RWPE1 (cell line): ENCODE data around the gene ADGRG1.

Experiments
- CTCF ChIA-PET: fragments of 350-600 bp; sonication (Branson Sonifier 250); formaldehyde crosslinking; extraction: SDS; loops from one replicate; lab custom pipeline; 2021; lab: Yijun Ruan, JAX
- POLR2A ChIA-PET: fragments of 400-600 bp; formaldehyde crosslinking; extraction: SDS; loops from one replicate; lab custom pipeline; 2020; ENCODE audit warnings: antibody characterized with exemption; ENCODE audit not compliant: low non-redundant PET; lab: Yijun Ruan, JAX
- DNase-seq: peaks from one replicate; pipeline ENCODE4 v3.0.0; 2012; ENCODE audit warnings: low spot score
- H3K27ac ChIP-seq: fragments of 450-650 bp; 2 replicates; pipeline ENCODE4 v1.5.1; 2017
- TF ChIP-seq, protein P1 (sequence below): fragments of 450-650 bp; conservative IDR thresholded peaks from 2 replicates; pipeline ENCODE4 v1.5.1; 2017; ENCODE audit warnings: low read depth, mild to moderate bottlenecking

The ADGRG1 gene

DNA sequence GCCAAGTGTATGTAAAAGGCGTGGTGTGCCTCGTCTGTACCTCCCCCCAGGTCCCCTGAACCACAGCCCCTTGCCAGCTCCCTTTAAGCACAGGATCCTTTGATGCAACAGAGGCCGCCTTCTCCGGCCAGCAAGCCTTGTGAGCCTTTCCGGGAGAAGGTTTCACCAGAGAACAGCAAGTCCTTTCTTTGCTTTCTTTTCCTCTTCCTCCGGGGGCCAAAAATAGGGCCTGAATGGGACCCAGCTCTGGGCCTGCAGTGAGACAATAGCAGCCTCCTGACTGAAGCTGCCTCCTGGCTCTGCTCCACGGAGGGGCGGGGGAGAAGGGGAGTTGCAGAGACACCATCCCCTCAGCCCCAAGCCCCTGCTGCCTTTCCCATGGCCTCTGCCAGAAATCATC, 9.0 kb downstream of the ADGRG1 start:
- CTCF ChIA-PET, result interaction anchor here (0.6 to 1.6 kb wide), 4 partner anchors 8 to 75 kb away, joined by 3 to 10 read pairs (median 3); no protein-coding TSS in a partner anchor

DNA sequence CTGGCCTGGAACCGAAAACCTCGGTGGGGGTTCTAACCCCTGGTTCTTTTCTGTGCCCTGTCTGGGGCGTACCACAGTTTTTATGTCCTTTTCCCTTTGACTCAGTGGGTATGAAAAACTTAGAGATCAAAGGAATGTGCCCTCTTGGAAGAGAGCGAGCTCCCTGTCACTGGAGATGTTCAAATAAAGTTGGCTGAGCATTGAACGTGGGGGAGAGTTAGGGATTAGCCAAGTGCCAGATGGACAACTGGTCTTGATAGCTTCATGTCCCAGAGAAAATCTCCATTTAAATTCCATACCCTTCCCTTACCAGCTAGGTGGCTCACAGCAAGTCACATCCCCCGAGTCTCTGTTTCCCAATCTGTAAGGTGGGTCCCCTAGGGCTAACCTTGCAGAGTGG, 9.5 kb downstream of the ADGRG1 start:
- ChIA-PET POLR2A (no interaction called here), CTCF (interaction anchor here (1.2 to 1.6 kb wide), 2 partner anchors 10 to 39 kb away, joined by 3 to 10 read pairs; no protein-coding TSS in a partner anchor)
- no peak for DNase-seq

More for the DNA sequence above, 9.0 kb downstream of the ADGRG1 start:
- H3K27ac ChIP-seq, result peak overlapping the region; percentile 17; the same call in 1 of the 2 replicates
- POLR2A ChIA-PET, result no interaction called here
- TF ChIP-seq, protein P1, sequence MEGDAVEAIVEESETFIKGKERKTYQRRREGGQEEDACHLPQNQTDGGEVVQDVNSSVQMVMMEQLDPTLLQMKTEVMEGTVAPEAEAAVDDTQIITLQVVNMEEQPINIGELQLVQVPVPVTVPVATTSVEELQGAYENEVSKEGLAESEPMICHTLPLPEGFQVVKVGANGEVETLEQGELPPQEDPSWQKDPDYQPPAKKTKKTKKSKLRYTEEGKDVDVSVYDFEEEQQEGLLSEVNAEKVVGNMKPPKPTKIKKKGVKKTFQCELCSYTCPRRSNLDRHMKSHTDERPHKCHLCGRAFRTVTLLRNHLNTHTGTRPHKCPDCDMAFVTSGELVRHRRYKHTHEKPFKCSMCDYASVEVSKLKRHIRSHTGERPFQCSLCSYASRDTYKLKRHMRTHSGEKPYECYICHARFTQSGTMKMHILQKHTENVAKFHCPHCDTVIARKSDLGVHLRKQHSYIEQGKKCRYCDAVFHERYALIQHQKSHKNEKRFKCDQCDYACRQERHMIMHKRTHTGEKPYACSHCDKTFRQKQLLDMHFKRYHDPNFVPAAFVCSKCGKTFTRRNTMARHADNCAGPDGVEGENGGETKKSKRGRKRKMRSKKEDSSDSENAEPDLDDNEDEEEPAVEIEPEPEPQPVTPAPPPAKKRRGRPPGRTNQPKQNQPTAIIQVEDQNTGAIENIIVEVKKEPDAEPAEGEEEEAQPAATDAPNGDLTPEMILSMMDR, result no peak
- no peak for DNase-seq

GRCh38 chr16:57638381-57638780, 10.0 kb downstream of the ADGRG1 start:
- CTCF ChIA-PET, result interaction anchor here (1.6 kb wide), 1 partner anchor 9 kb away, joined by 10 read pairs; no protein-coding TSS in a partner anchor

More for the DNA sequence above, 9.5 kb downstream of the ADGRG1 start:
- TF ChIP-seq, protein P1, result no peak
- H3K27ac ChIP-seq, result no peak overlapping the region

DNA sequence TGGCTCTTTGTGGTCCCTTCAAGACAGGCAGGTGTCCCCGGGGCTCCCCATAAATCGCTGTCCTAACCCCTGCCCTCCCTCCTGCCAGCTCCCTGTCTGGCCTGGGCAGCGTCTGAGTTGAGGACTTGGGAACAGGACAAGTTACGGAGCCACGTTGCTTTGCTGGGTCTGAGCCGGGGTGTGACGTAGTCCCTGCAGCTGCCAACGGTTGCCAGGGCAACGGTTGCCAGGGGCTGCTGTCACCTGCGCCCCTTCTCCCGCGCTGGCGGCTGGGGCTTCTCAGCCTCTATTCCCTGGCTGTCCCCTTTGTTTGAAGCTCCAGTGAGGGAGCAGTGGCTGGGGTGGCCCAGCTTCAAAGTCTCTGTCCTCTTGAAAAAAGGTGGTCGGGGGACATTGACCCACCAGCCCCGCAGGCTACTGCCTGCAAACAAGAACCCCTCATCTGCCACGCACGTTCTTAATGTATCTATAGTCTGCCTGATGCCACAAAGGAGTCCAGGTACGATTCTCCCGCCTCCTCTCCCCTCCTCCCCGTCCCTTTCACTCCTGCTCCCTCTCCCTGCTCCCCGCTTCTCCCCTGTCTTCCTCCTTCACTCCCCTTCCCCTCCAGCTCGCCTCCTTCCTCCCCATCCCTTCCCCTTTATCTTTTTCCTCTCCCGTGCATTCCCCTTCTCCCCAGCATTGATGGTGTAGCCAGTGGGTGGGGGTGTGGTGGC, 10.9 kb downstream of the ADGRG1 start:
- ChIA-PET POLR2A (interaction anchor here (1.2 kb wide), 1 partner anchor 18 kb away, joined by 3 read pairs; no protein-coding TSS in a partner anchor), CTCF (interaction anchor here (0.9 to 1.3 kb wide), 2 partner anchors 39 to 48 kb away, joined by 4 to 5 read pairs; no protein-coding TSS in a partner anchor)
- H3K27ac ChIP-seq, result peak overlapping the region; percentile 7; the same call in 1 of the 2 replicates
- TF ChIP-seq, protein P1, result no peak
- DNase-seq, result no peak

More at GRCh38 chr16:57638381-57638780, 10.0 kb downstream of the ADGRG1 start:
- TF ChIP-seq, protein P1, result no peak
- DNase-seq, result no peak
- POLR2A ChIA-PET, result no interaction called here
- no peak overlapping the region for H3K27ac ChIP-seq

- ChIA-PET CTCF (interaction anchor here (0.6 to 1.5 kb wide), 3 partner anchors 48 to 64 kb away, joined by 3 to 4 read pairs (median 3); no protein-coding TSS in a partner anchor), POLR2A (interaction anchor here (1.2 kb wide), 1 partner anchor 19 kb away, joined by 3 read pairs; no protein-coding TSS in a partner anchor)
Measured at GRCh38 chr16:57640185-57640584, 11.8 kb downstream of the ADGRG1 start.

DNA sequence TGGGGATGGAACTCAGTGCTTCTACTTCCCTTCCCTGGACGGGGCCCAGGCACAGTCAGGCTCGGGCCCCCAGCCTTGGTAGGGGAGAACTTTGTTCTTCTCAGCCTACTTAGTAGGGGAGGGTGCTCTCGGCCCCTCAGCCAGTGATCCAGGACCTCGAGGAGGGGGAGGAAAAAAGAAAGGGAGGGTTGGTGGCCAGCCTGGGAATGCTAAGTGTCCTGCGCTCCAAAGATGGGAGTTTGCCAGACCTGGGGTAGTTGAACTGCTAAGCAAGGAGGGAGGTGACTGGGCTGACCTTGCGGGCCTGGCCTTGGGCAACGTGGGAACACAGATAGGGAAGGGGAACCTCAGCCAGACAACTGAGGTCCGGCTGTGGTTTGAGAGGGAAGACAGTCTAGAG, 12.2 kb downstream of the ADGRG1 start:
- ChIA-PET CTCF (interaction anchor here (1.3 to 1.5 kb wide), 2 partner anchors 50 to 64 kb away, joined by 3 to 4 read pairs; no protein-coding TSS in a partner anchor), POLR2A (interaction anchor here (1.2 kb wide), 1 partner anchor 19 kb away, joined by 3 read pairs; no protein-coding TSS in a partner anchor)
- H3K27ac ChIP-seq, result peak overlapping the region; percentile 7
- no peak for DNase-seq
- TF ChIP-seq, protein P1, result no peak

More at GRCh38 chr16:57640185-57640584, 11.8 kb downstream of the ADGRG1 start:
- TF ChIP-seq, protein P1, result no peak
- no peak for DNase-seq
- H3K27ac ChIP-seq, result peak overlapping the region; percentile 7; the same call in 1 of the 2 replicates
